GM23338 (cell line): ENCODE results near the gene PARVG. TPM values are rescaled to one million over a fixed set of nuclear protein-coding genes. Genes with fewer than 3 reads are reported as not detected.

Source experiments
- ATAC-seq: fragments of 200-7000 bp; cut with Tn5 transposase; 3 replicates; pipeline ENCODE4 v1.9.1; 2020
- DNase-seq: peaks from one replicate; pipeline ENCODE4 v3.0.0-alpha.2; 2015; ENCODE audit warnings: low spot score
- H2AFZ ChIP-seq: fragments of 200-600 bp; sonication (generic); 2 replicates; pipeline ENCODE4 v1.8.0; 2016; ENCODE audit warnings: antibody characterized with exemption, mild to moderate bottlenecking, moderate library complexity
- H3F3A ChIP-seq: fragments of 200-600 bp; sonication (generic); replicated peaks from 2 replicates; pipeline ENCODE4 v1.8.0; 2017; ENCODE audit warnings: antibody characterized with exemption, mixed run types, low read depth
- H3K27ac ChIP-seq: fragments of 200-600 bp; sonication (generic); 2 replicates; pipeline ENCODE4 v1.6.1; 2016; ENCODE audit warnings: low read depth
- H3K27me3 ChIP-seq: fragments of 200-600 bp; sonication (generic); 2 replicates; pipeline ENCODE4 v1.8.0; 2016; ENCODE audit warnings: mild to moderate bottlenecking, mixed run types, moderate library complexity; ENCODE audit not compliant: insufficient read depth
- H3K36me3 ChIP-seq: fragments of 200-600 bp; sonication (generic); 2 replicates; pipeline ENCODE4 v1.8.0; 2016; ENCODE audit warnings: mild to moderate bottlenecking; ENCODE audit not compliant: insufficient read depth
- H3K4me1 ChIP-seq: fragments of 200-600 bp; sonication (generic); 2 replicates; pipeline ENCODE4 v1.8.0; 2016; ENCODE audit warnings: mild to moderate bottlenecking, moderate library complexity; ENCODE audit not compliant: insufficient read depth
- H3K4me2 ChIP-seq: fragments of 200-600 bp; sonication (generic); 2 replicates; pipeline ENCODE4 v1.7.1; 2017; ENCODE audit warnings: mixed run types
- H3K4me3 ChIP-seq: fragments of 200-600 bp; sonication (generic); 2 replicates; pipeline ENCODE4 v1.6.1; 2016; ENCODE audit warnings: mixed run types
- H3K79me2 ChIP-seq: fragments of 200-600 bp; sonication (generic); replicated peaks from 2 replicates; pipeline ENCODE4 v1.8.0; 2017; ENCODE audit warnings: mild to moderate bottlenecking; ENCODE audit not compliant: insufficient read depth
- H3K9me2 ChIP-seq: fragments of 200-600 bp; sonication (generic); 2 replicates; pipeline ENCODE4 v1.8.0; 2017; ENCODE audit not compliant: insufficient read depth
- H4K20me1 ChIP-seq: fragments of 200-600 bp; sonication (generic); replicated peaks from 2 replicates; pipeline ENCODE4 v1.8.0; 2017; ENCODE audit warnings: mild to moderate bottlenecking; ENCODE audit not compliant: insufficient read depth
- H3K27ac Mint-ChIP-seq: 2 replicates; pipeline ENCODE4 v1.8.0; 2020; ENCODE audit warnings: inconsistent platforms, mild to moderate bottlenecking, moderate library complexity, mixed read lengths
- H3K27me3 Mint-ChIP-seq: 3 replicates; pipeline ENCODE4 v1.8.0; 2022; ENCODE audit warnings: low read depth, mild to moderate bottlenecking, moderate library complexity, mixed read lengths, inconsistent platforms; ENCODE audit not compliant: insufficient read depth, poor library complexity
- H3K36me3 Mint-ChIP-seq: 3 replicates; pipeline ENCODE4 v1.8.0; 2021; ENCODE audit warnings: low read depth, mild to moderate bottlenecking, inconsistent platforms, moderate library complexity, mixed read lengths
- H3K4me1 Mint-ChIP-seq: 3 replicates; pipeline ENCODE4 v1.8.0; 2020; ENCODE audit warnings: mild to moderate bottlenecking, inconsistent platforms, mixed read lengths
- H3K4me3 Mint-ChIP-seq: 3 replicates; pipeline ENCODE4 v1.8.0; 2021; ENCODE audit warnings: moderate library complexity, mild to moderate bottlenecking, inconsistent platforms, mixed read lengths
- H3K9me3 Mint-ChIP-seq: 3 replicates; pipeline ENCODE4 v1.8.0; 2020; ENCODE audit warnings: moderate library complexity, mild to moderate bottlenecking, inconsistent platforms, mixed read lengths
- CREB1 ChIP-seq: fragments of 250-450 bp; sonication (Bioruptor Pico); IDR thresholded peaks from 2 replicates; pipeline ENCODE4 v1.5.0; 2020; ENCODE audit warnings: low read depth, mild to moderate bottlenecking, moderate library complexity
- CTCF ChIP-seq, 2 experiments: fragments of 200-600 bp in 1 of 2; sonication (generic) in 1 of 2; conservative IDR thresholded peaks; 2 replicates each; pipeline versions ENCODE4 v1.5.1 to v1.6.1; 2016 to 2017; ENCODE audit warnings: antibody characterized with exemption in 2 of 2, low read depth in 2 of 2, mild to moderate bottlenecking in 2 of 2, moderate library complexity in 1 of 2
- ETS1 ChIP-seq: IDR thresholded peaks from 2 replicates; pipeline ENCODE4 v1.6.1; 2016; ENCODE audit warnings: antibody characterized with exemption
- EZH2phosphoT487 ChIP-seq: fragments of 200-600 bp; sonication (generic); IDR thresholded peaks from one replicate; pipeline ENCODE4 v1.8.1; 2018; ENCODE audit warnings: antibody characterized with exemption; ENCODE audit not compliant: unreplicated experiment
- STAT1 ChIP-seq: IDR thresholded peaks from one replicate; pipeline ENCODE4 v1.6.1; 2016; ENCODE audit warnings: antibody characterized with exemption; ENCODE audit not compliant: unreplicated experiment
- ZNF114 ChIP-seq: fragments of 250-450 bp; sonication (Bioruptor Pico); IDR thresholded peaks from 2 replicates; pipeline ENCODE4 v1.5.0; 2020; ENCODE audit warnings: mild to moderate bottlenecking, moderate library complexity
- ZNF462 ChIP-seq: fragments of 250-450 bp; sonication (Bioruptor Pico); IDR thresholded peaks from 2 replicates; pipeline ENCODE4 v1.5.0; 2020; ENCODE audit warnings: mild to moderate bottlenecking, moderate library complexity
- polyA plus RNA-seq: library from polyadenylated mRNA; unstranded; fragments of >200 nt; fragmentation: Nextera tagmentation; extraction: Ambion mirVana; gene quantifications from 2 replicates; pipeline ENCODE4 v1.2.1, GENCODE V29; 2016
- total RNA-seq: library from RNA; depleted of rRNA; stranded (reverse); fragments of >200 nt; shearing (Covaris generic); gene quantifications from 2 replicates; pipeline ENCODE4 v1.2.3, GENCODE V29; 2014

The PARVG gene
- total and polyA plus RNA-seq, 2 experiments from 2014 or later = 0.14 to 0.31 TPM

GRCh38 chr22:44206696-44207095 lies 26.0 kb downstream of the PARVG start:
- Histone ChIP-seq H3K9me2 (no peaks in the 10 kb centered on the region), H2AFZ (no peak overlapping the region), H3K4me2 (no peak overlapping the region), H3K36me3 (no peaks in the 10 kb centered on the region), H3K4me1 (no peaks in the 10 kb centered on the region), H3K79me2 (no peaks in the 10 kb centered on the region), H4K20me1 (no peaks in the 10 kb centered on the region), H3K27ac (no peak overlapping the region), H3F3A (no peaks in the 10 kb centered on the region), H3K4me3 (no peak overlapping the region), H3K27me3 (no peaks in the 10 kb centered on the region)
- peaks cover 5% of the 10 kb centered on the region for H3K27me3 Mint-ChIP-seq
- peaks cover 3% of the 10 kb centered on the region; the same call in 1 of the 3 replicates for H3K9me3 Mint-ChIP-seq
- no peak overlapping the region for H3K4me3 Mint-ChIP-seq
- peaks cover 2% of the 10 kb centered on the region; the same call in 1 of the 3 replicates for H3K4me1 Mint-ChIP-seq
- no peak for DNase-seq
- no peak overlapping the region for H3K27ac Mint-ChIP-seq
- no peaks in the 10 kb centered on the region for H3K36me3 Mint-ChIP-seq
- no peak for TF ChIP-seq CTCF (conservative IDR thresholded peaks at IDR 0.05; ENCODE audit: low read depth in 2 of 2)
- TF ChIP-seq STAT1 = no peak
- TF ChIP-seq CREB1 = no peak
- no peak for TF ChIP-seq ZNF462 (CRISPR knock-in tag)
- no peak for TF ChIP-seq ZNF114
- no peak for TF ChIP-seq EZH2phosphoT487
- TF ChIP-seq ETS1 = no peak
- no peak for ATAC-seq
